ENCODE results near the gene FOXA1.

DNA sequence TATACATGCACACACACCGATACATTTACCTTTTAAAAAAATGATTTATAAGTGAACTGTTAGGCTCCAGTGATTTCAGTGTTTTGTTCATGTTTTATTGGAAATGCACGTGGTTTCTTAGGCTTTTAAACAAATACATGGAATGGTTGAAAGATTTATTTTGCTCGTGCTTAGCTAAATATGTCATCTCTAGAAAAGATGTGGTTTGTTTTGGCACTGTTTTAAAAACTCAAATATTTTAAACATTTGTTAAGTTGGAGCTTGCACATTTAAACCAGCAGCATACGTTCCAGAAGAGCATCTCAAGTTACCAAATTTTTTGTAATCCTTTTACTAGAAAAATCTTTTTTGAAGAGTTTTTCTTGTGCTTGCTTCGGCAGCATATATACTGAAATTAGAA is 44.5 kb downstream of the FOXA1 start:
- no peak for TF ChIP-seq POLR2A (IDR thresholded peaks at IDR 0.05)
- TF ChIP-seq, protein P1, sequence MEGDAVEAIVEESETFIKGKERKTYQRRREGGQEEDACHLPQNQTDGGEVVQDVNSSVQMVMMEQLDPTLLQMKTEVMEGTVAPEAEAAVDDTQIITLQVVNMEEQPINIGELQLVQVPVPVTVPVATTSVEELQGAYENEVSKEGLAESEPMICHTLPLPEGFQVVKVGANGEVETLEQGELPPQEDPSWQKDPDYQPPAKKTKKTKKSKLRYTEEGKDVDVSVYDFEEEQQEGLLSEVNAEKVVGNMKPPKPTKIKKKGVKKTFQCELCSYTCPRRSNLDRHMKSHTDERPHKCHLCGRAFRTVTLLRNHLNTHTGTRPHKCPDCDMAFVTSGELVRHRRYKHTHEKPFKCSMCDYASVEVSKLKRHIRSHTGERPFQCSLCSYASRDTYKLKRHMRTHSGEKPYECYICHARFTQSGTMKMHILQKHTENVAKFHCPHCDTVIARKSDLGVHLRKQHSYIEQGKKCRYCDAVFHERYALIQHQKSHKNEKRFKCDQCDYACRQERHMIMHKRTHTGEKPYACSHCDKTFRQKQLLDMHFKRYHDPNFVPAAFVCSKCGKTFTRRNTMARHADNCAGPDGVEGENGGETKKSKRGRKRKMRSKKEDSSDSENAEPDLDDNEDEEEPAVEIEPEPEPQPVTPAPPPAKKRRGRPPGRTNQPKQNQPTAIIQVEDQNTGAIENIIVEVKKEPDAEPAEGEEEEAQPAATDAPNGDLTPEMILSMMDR (IDR thresholded peaks at IDR 0.05) = no peak

Data from sigmoid colon (tissue), 3 donors.